Measurements from ENCODE around the gene PDE4D.
A peak's percentile ranks its signal among the peaks of the same experiment; 100 is the strongest.

Gene PDE4D

DNA sequence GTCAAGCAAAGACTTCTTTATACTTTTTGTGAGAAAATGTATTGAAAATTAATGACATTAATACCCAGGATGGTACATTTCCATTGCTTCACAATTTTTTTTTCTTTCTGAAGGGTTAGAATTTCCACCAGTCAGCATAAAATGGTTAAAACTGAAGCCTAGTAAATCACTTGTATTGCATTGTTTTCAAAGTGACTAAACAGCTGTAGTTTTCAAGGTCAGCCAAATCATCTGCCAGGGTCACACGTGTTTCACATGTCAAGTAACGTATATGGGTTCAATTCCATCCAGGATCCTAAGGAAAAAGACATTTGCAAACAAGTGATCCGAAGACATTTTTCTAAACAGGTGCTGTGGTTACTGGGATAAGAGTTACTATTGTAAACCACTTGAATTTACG lies 736.5 kb downstream of the PDE4D start:
- no peak for DNase-seq

DNA sequence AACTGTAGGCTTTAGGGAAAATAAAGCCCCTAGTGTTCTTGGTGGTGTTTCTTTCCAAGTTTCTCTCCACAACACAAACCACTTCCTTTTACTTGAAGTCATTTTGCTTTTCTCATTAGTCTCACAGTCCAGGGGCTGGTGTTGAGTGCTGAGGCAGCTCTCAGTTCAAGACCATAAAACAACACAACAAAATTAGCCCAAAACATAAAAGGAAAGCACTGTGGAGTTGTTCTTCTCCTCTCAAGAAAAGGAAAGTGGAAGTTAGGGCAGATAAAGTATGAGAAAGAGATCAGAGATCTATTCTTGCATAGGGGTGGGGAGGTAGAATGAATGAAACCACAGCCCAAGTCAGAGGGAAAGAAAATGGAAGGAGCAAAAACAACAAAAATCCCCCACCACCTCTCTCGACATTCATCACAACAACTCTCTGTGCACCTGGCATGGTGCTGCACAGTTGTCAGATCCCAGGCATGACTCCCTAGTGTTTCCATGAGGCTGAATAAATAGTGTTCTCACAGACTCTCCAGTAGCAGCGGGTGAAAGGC lies 740.8 kb downstream of the PDE4D start:
- no peak for DNase-seq

DNA sequence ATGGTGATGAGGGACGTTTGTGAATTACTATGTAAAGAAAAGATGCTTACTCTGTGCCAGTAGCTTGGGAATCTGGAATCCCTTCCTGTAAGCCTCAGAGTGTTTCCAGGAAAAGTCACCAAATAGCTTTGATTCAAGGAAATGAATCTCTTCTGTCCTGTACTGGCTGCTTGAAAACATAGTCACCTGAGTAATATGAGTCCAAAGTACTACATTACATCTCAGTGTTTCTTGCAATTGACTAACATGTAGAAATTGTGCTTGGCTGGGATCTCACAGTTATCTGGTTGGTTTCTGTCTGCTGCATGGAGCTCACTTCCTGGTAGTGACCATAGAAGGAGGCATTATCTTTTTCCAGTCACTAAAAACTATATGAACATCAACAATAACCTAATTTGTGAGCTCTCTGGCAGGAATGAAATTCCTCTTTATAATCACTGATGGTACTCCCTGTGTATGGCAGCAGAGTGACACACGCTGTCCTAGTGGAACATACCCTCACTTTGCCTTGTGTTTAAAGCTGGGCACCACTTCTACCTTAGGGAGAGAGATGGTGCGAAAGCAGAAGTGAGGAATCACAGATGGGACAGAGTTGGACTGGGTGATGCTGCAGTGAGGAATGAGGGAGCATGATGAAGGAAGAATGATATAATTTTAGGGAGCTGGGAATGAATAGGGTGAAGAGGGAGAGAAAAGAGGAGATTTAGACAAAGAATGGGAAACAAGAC lies 742.2 kb downstream of the PDE4D start:
- DNase-seq = no peak

DNA sequence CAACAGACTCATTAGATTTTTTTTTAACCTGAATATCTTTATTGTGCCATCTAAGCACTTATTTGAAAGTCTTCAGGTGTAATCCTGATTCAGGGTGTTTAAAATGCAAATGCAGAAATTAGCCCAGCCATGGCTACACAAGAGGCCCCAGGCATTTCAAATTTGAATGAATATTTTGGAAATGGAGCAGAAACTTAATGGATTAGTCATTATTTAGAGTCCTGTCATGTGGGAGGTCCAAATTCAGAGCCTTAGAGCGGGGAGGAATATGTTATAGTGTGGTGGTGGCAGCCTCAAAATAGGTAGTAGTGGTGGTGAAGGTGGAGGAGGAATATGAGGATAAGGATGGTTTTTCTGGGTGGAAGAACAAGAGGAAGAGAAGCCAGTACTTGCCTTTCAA lies 743.7 kb downstream of the PDE4D start:
- no peak for DNase-seq

DNA sequence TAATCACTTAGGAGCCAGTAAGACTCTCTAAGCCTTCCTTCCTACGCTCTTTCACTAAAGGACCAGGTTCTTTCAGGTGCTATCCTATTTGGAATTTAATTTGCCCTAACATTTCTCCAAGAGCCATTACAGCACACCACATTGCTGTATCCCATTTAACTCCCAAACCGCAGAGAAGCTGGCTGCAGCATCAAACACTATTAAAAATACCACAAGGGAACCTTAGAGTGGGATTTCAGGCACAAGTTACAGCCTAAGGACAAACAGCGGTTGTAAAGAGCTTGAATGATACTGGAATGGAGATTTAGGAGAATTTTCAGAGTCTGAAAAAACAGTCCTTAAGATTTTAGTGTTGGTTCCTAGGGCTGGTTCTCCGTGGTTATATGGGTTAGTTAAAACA lies 744.3 kb downstream of the PDE4D start:
- DNase-seq = no peak

DNA sequence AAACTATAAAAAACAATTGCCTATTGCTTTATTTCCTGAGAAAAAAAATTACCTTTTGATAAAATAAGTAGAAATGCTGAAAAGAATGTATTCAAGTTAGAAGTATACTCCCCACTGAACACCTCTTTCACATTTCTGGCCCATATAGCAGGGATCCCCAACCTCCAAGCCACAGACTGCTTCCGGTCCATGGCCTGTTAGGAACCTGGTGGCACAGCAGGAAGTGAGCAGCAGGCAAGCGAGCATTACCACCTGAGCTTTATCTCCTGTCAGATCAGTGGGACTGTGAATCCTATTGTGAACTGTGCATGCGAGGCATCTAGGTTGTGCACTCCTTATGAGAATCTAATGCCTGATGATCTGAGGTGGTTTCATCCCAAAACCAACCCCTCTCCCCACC lies 746.8 kb downstream of the PDE4D start:
- DNase-seq = no peak

DNA sequence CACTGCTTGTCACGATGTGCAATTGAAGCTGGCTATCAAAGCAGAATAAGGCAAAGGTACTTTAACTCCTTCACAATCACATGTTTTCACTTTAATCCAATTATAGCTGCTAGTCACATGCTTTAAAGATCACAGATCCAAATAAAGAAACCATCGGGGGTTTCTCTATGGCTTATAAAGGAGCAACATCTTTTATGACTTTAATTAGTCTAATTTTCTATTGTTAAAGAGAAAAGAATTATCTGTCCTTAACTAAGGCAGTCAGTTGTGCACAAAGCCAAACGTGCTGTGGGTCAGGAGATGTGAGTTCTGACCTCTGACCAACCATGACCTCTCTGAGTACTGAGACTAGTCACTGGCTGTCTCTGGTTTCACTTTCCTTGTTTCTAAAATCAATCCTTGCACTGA lies 749.6 kb downstream of the PDE4D start:
- DNase-seq = no peak

DNA sequence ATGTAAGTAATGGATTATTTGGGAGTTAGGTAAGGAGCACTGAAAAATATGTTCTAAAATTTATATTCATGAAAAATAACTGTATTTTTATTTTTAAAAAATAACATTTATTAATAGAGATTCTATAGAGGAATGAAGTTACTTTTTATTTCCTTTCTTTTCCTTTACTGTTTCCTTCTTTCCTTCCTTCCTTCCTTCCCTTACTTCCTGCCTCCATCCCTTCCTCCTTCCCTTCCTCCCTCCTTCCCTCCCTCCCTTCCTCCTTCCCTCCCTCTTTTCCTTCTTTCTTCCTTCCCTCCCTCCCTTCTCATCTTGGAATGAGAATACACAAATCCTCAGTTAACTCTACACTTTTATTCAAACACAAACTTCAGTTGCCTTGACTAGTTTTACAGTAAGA lies 750.6 kb downstream of the PDE4D start:
- DNase-seq = no peak

DNA sequence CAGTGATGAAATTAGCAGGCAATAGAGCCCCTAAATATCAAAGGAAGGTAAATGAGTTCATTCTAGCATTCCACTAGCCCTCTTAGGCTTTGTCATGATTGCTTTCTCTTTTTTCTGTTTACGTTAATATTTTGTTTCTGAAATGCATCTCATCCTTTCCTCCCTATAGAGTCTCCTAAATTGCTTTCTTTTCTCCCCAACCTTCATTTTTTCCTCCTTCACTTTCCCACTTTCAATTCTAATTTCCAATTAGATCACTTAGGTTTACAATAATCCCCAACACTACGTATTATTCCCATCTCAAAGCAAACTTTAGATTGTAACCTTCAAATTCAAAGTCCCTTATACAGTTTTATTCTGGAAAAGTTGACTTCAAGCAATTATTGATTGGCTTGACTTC lies 751.4 kb downstream of the PDE4D start:
- DNase-seq = no peak

DNA sequence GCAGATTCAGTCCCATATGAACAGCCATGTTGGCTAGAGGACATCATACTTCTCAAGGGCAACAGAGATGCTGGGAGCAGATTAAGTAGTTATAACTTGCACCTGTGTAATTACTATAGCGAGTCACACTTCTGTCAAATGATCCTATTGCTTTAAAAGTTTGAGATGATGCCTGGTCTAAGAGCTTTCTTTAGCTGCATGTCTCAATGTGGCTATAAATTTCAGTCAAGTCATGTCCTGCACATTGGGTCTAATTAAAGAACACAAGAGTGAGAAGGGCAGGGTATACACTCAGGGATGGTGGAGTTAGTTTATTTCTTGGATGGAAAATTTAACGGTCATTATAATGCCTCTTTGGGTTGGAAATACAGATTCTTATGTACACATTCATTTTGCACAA lies 753.4 kb downstream of the PDE4D start:
- DNase-seq = no peak

DNA sequence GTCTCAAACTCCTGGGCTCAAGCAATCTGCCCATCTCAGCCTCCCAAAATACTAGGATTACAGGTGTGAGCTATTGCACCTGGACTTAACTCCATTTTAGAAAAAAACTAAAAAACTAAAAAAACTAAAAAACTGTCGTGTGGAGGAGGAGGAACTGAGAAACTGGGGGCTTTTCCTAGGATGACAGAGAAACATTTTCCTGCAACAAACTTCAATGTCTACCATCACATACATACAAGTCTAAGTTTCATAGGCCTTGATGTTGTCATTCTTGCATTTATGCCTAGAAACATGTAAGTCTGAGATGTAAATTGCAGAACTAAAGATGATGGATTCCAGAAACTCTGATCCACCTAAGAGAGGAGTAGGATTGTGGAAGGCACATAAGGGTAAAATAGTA lies 753.8 kb downstream of the PDE4D start:
- no peak for DNase-seq

DNA sequence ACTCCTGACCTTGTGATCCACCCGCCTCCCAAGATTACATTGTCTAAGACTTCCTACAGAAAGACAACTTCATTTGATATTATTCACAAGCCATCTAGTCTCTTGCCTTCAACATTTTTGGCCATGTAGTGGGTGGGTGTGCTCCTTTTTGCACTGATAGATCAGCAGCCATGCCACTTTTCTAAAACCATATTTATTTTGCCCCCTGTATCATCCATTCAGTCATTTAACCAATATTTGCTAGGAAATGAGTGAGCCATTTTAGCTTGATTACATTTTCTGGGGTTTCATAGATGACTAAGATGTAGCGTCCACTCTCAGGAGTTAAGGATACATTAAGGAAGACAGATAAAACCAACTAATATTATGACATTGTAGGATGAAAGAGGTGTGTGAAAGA lies 755.0 kb downstream of the PDE4D start:
- no peak for DNase-seq

DNA sequence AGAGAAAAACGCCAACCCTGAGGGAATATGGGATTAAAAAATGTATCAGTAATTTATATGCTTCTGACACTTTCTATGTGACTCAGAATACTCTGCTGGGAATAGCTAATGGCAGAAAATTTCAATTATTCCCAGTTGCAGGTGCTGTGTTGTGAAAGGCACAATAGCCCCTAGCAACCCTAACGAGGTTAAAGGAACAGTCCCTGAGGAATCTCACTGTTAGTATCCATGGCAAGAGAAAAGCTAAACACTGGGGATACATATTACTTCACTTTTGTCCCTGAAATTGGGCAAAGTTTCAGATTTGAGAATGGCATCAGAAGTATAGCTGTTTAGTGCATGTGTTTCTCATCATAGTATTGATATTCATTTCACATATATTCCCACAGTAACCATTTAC lies 755.7 kb downstream of the PDE4D start:
- DNase-seq = no peak

DNA sequence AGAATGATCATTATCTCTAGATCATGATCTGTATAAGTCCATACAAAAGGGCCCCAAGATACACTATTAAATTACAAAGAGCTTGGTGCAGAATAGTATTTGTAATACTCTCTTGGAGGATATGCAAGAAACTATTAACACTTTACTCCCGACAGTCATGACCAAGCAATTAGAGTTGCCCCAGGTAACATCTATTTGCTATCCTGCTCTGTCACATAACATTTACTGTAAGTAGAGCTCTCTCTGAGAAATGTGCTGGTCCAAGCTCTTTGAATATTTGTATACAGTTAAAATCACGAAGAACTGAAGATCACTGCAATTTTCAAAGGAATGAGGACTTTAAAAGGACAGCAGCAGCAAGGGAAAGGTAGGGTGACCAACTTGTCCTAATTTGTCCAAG lies 757.0 kb downstream of the PDE4D start:
- no peak for DNase-seq

DNA sequence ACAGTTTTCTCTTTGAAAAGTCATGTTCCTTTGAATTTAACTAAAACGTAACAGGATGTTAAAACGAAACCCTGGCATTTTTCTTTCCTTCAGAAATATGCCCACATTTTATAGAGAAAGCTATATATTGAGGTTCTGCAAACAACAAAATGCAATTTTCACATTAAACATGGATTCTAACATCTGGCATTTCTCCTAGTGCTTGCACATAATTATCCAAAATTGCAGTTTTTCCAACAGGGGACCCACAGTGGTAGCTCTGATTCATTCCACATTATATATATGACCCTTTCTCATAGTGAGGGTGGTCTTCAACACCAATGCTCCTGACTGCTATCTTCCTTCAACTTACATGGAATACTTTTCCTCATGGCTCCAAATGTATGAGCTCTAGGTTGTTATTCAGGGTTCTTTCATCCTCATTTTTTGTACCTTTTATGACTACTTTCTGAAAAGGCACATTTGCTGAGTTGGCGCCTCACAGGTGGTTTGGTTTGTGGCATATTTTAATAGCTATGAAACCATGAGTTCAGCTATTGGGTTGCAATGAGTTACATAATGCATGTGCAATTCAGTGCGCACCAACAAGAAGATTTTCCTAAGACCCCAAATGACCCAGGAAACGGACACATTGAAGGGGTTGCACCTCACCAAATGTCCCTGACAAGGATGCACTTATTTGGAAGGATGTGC lies 758.9 kb downstream of the PDE4D start:
- no peak for DNase-seq

DNA sequence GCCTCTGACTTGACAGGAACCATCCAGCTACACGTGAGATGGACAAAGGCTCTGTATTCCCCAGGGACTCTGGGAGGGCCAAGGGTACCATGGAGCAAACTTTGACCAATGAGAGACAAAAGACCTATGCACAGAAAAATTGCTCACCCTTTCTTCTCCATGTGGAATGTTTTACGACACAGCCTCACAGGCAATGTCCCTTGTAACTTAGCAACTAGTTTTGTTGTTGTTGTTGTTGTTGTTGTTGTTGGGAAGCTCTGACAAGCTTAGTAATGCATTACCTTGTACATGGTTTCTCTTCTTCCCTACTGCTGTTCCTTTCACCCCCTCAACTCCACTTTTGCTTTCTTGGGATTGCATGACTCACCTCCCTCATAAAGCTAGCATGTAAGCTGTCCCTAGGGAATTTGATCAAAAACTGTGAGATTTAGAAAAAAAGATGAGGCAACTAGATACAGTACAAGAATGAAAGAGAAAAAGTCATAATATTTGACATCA lies 759.7 kb downstream of the PDE4D start:
- DNase-seq = peak; percentile 82

DNA sequence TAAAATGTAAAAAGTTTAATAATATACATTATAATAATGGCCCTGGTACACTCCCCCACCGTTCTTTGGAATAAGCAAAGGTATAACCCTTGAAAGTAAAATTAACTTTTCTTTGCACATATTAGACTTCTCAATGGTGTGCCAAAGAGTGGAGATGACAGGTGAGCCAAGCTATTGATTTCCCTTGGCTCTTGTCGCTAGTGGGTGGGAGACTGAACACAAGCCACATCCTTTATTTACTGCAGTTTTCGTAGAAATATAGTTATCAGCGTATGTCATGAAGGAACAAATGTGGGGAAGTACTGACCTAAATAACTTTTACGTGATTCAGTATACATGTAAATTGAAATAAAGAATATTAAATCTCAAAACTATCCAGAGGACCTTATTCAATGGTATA lies 761.4 kb downstream of the PDE4D start:
- DNase-seq = no peak

DNA sequence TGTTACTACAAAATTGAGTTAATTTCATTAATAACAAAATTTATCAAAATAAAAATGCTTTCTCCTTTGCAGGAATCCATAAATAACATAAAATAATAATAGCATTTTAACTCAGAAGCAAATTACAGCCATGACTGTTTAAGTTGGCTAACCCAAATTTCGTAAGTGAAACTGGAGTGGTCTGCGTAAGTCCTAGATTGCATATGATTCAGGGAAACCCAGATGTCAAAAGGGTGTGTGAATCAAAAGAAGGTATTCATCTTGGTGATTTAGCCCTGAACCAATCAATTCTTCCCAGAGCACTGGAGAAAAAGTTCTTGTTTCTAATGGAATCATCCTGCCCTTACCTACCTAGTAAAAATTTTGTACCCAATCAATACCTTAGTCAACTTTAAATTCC lies 763.1 kb downstream of the PDE4D start:
- no peak for DNase-seq

DNA sequence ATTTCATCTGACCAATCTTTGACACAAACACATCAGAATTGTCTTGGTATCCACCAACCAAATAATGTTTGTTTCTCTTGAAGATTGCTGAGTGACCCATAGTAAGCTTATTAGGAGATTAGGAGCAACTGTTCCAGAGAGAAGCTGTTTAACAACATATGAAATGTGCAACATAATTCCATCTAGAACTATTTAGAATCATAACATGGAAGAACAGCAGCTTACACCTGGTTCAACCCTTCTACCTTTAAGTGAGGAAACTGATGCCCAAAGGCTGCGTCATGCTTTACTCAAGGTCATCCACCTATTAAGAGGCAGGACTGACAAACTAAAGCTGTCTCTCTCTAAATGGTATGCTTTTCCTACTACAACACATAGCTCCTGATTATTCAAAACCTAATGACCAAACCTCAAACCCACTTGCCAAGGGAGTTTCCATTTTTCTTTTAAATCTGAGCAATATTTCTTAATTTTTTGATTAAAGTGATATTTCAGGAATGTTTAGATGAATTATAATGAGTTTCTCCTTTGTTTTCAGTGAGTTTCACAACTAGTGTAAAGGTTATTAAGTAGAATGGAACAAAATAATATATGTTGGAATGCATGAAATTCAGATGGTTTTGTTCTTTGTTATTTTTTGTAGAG lies 764.8 kb downstream of the PDE4D start:
- no peak for DNase-seq

DNA sequence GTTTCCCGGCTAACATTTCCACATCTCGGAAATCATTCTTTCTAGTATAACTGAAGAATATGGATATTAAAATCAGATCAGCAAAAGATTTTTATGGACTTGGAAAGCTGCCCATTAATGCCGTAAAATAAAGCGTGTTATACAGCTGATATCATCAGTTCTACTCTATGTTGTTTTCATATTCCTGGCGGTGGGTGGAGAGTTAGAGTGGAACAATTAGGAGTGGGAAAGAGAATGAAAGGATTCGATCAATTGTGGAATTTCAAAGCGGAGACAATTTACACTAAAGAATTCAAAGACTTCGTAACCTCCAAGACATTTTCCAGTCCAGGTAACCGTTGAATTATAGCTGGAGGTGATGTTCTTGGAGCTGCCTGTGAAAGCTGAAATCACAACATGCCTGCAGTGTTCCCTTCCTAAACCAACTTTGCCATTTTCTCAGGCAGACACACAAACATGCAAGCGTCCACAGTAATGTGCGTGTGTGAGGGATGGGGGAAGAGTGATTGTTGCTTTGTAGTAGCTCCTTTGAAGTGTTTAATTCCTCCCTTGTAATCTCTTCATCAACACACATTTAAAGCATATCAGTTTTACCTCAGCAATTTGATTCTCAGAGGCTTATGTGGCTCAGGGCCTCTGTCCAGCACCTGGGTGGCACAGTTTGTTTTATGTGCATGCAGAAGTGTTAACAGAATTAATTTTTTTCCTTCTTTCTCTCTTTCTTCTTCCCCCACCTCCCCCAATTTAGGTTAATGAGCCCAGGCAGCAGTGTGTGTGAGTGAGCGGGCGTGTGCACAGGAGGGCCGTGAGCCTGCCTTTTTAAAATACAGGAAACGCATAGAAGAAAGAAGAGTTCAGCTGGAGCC lies 766.6 kb downstream of the PDE4D start:
- peak; percentile 64 for DNase-seq

DNA sequence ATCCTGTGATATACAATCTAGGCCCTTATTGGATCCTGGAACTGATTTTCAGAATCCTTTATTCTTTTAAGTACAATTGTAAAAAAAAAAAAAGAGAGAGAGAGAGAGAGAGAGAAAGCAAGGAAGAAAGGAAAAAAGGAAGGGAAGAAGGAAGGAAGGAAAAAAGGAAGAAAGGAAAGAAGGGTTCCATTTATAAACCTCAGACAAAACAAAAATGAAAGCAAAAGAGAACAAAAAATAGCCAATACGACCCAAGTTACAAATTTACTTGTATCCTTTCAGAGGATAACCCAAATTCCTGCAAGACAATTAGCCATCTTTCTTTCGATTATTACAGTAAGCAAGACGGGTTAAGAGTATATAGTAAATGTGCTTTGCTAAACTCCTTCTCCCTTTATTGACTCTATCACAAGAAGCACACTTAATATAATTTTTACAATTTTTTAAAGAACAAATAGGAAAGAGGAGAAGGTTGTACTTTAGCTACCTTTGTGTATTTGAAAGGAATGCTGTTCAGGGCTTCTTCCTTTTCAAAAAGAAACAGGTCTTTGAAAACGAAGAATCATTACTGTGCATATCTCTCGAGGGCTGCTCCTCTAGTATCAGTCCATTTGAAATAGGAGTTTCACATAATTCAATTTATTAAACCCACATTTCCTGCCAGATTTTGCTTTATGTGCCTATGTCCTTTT lies 767.4 kb downstream of the PDE4D start:
- peak; percentile 12 for DNase-seq
